HepG2 (cell line): Measurements from ENCODE around the gene KISS1.

Experiments
- CTCF ChIP-seq: sonication (generic); formaldehyde crosslinking; IDR thresholded peaks from 2 replicates; pipeline ENCODE4 v1.5.0; 2020; ENCODE audit warnings: mild to moderate bottlenecking, missing genetic modification reagents, moderate library complexity
- POLR2A ChIP-seq, 2 experiments: IDR thresholded peaks; 2 replicates each; pipeline ENCODE4 v1.6.1; 2011; ENCODE audit warnings: low read depth in 2 of 2, low read length in 2 of 2, mild to moderate bottlenecking in 1 of 2, moderate library complexity in 1 of 2; ENCODE audit not compliant: insufficient read depth in 1 of 2
- ZNF747 ChIP-seq: sonication (generic); formaldehyde crosslinking; IDR thresholded peaks from 2 replicates; pipeline ENCODE4 v1.8.1; 2023; ENCODE audit warnings: missing genetic modification reagents, mild to moderate bottlenecking, borderline replicate concordance
- TF ChIP-seq, protein P1 (sequence below): IDR thresholded peaks from 2 replicates; pipeline ENCODE4 v1.6.1; 2016; ENCODE audit warnings: control low read depth

- no peak for TF ChIP-seq ZNF747 (CRISPR knock-in tag)
- TF ChIP-seq, protein P1, sequence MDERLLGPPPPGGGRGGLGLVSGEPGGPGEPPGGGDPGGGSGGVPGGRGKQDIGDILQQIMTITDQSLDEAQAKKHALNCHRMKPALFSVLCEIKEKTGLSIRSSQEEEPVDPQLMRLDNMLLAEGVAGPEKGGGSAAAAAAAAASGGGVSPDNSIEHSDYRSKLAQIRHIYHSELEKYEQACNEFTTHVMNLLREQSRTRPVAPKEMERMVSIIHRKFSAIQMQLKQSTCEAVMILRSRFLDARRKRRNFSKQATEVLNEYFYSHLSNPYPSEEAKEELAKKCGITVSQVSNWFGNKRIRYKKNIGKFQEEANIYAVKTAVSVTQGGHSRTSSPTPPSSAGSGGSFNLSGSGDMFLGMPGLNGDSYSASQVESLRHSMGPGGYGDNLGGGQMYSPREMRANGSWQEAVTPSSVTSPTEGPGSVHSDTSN (CRISPR knock-in tag): no peak
- no peak for TF ChIP-seq CTCF (CRISPR knock-in tag)
- TF ChIP-seq POLR2A (IDR thresholded peaks at IDR 0.05; ENCODE audit: insufficient read depth in 1 of 2, low read depth in 2 of 2, low read length in 2 of 2): no peak
Measured at GRCh38 chr1:204192589-204193352, 3.5 kb downstream of the KISS1 start.
